ENCODE results near the gene RASAL2.

RASAL2 gene

DNA sequence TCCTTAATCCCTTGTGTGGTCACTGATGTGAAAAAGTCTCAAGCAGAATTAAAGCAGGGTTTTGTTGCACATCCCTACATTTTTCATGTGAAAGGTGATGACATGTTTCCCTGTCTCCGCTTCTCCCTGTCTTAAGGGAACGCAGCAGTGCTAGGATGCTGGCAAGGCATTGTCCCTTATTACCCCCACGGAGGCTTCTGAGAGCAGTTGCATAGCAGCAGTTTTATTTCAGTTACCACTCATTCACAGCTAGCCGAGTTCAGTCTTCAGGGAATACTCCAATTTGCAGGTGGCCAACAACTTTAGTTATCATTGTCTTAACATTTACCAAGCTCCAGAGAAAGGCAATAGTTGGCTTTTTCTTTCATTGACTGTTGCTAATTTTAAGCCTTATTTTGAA, 313.8 kb downstream of the RASAL2 start:
- DNase-seq, result peak; percentile 52 to 55

DNA sequence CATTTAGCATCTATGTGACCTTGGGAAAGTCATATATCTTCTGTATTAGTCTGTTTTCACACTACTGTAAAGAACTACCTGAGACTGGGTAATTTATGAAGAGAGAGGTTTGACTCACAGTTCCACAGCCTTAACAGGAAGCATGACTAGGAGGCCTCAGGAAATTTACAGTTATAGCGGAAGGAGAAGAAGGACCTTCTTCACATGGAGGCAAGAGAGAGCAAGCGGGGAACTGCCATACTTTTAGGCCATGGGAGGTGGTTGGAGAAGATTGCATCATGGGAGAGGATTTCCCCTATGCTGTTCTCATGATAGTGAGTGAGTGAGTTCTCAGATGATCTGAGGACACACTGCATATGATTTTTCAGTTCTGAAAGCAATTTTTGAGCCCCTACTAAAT, 315.0 kb downstream of the RASAL2 start:
- DNase-seq, result no peak

DNA sequence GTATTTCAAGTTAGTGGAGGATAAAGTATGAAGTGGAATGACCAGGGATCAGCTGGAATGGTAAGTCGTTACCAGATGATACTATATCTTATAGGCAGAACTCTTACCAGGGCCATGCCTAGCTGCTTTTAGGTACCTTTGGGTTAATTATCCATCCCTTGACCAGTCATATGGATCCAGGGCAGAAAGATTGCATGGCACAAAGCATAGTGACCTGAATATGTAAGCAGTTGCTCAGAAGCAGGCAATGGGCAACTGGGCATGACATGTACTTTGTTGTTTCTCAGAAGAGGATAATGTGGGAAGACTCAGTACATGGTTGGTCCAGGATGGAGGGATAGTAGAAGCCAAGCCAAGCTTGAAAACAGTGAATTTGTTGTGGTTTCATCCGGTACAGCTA, 315.6 kb downstream of the RASAL2 start:
- DNase-seq, result no peak

DNA sequence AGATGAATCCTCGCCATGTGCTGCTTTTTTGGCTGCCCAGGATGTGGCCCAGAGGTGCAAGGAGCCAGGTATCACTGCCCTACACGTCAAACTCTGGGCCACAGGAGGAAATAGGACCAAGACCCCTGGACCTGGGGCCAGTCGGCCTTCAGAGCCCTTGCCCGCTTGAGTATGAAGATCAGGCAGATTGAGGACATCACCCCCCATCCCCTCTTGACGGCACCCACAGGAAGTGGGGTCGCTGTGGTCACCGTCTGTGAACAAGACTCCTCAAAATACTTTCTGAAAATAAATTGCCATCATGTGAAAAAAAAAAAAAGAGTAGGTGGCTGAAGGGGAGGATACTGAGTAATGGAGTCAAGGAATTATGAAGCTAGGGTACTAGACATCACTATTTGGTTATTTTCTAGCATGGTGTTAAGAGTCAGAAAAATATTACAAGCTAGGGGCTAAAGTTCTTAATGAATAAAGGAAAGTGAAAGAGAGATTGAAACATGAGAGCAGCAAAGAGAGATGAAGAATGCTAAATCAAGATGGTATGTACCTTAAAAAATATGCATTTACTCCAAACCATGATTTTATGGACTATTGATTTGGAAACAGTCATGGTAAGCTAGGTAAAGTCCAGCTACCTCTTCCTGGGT, 318.0 kb downstream of the RASAL2 start:
- DNase-seq, result no peak

DNA sequence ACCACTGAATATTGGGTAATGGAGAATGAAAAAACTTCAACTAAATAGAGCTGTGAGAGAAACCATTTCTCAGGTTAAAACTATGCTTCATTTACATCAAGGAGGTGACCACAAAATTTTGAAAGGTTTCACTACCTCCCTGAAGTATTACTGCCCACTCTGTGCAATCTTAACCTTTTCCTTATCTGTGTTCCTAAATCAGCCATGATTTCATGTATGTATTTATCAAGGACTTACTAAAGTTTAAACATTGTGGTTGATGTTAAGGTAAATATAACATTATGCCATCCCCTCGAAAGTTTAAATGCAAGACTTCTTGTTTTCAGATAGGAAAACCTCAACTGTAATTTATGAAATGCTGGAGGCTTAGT, 318.5 kb downstream of the RASAL2 start:
- DNase-seq, result no peak

DNA sequence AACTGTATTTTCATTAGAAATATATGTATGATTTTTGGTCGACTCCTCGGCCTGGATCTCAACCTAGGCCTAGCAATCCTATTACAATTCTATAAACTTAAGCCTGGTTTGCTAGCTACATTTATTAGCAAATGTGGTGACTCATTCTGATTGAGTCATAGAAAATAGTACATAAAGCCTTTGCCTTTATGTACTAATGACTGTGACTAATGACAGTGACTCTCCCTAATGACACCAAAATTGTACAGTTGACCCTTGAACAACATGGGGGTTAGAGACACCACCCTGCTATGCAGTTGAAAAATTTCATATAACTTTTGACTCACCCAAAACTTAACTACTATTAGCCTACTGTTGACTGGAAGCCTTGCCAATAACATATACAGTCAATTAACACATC, 324.0 kb downstream of the RASAL2 start:
- DNase-seq, result no peak

DNA sequence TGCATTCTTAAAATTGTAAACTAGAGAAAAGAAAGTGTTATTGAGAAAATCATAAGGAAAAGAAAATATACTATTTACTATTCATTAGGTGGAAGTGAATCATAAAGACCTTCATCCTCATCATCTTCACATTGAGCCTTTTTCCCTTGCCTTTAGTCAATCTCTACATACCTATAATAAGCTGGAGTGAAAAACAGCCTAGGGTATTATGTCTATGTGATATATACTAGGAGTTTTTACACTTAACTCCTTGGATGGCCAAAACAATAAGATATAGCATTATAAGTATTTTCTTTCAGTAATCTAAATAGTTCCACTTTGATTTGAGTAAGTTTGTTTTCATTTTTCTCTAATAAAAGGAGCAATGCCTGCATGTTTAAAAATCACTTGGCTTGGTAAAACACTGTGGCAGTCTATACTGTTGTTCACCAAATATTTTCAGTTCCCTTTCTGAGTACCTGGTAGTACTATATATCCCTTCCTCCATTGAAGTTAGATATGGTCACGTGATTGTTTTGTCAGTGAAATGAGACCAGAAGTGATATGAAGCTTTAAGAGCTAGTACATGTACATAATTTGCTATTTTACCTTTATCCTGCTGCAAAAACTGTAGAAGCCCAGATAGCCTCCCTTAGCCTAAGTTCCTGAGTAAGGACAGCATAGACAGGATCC, 324.5 kb downstream of the RASAL2 start:
- DNase-seq, result no peak

DNA sequence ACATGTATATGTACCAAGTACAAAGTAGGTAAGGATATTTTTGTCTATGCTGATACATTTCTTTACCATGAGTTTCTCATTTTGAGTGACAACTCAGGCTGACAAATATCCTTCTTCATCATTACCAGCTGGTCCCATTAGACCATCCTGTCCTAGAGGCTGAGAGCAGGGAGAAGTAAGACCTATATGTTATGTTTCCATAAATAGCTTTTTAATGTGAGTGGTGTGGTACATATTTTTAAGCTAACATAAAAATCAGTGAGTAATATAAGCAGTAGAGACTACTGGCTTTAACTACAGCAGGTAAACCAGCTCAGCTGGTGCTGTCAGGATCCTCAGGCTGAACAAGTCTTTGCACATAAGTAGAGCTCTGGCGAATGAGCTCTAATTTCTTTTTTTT, 340.5 kb downstream of the RASAL2 start:
- no peak for DNase-seq

DNA sequence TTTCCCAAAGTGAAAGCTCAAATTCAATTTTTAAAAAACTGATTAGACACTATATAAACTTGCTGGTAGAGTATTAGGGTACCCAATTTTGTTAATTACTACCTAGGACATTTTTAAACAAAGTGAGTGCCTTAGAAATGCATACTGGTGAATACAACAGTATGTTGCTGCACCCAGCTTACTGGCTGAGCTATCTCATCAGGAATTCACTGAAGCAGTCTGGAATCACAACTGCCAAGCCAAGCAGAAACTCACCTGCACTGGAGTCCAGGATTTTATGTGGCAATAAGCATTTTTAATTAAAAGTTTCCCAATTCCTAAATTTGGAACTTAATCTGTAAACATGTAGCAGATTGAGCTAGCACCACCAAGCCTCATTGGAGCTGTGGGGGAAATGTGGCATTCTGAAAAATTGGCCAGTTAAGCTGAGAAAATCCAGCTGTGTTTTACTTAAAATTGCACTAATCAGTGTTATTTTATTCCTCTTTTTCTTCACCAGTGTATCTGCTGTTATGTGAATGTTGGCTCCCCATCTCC, 341.1 kb downstream of the RASAL2 start:
- no peak for DNase-seq

DNA sequence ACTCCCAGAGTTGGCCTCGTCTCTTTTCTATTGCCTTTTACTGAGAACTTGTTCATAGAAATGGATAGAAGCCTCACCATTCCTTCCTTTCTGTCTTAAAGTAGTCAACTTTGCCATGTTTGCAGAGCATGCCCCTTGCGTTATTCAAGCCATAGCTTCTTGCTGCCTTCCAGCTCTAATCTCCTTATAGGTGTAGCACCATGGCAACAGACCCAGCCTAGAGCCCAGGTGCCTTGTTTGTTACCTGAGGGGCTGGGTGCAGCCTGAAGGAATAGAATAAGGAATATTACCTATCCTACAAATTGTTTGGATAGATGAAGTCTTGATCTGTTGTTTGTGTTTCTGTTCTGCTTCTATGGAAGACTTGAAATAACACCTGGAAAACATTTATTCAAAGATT, 343.0 kb downstream of the RASAL2 start:
- no peak for DNase-seq

DNA sequence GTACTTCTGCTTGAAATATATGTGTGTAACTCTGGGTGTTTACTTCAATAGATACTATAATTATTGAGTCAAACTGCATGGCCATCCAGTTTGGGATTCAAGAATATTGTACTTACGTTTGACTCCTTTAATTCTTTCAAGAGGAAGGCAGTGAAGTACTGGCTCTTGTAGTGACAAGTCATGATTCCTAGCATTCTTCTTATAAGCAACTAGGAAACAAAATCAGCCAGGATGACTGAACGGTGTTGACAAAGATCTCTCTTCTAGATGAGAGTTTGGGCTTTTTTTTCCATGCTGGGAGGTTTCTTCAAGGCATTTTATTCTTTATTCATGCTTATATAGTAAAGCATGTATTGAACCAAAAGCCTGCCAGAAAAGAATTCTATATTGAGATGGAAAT, 344.5 kb downstream of the RASAL2 start:
- DNase-seq, result no peak

DNA sequence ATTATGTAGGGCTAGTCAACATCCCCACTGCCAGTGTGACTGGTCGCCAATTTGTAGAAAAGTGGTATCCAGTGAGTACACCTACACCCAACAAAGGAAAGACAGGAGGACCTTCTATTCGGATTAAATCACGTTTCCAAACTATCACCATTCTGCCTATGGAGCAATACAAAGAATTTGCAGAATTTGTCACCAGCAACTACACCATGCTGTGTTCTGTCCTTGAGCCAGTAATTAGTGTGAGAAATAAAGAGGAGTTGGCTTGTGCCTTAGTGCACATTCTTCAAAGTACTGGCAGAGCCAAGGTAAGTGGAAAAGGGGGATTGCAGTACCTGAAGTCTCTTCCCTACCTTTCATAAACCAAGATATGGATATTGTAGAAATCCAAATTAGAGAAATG, 349.0 kb downstream of the RASAL2 start:
- DNase-seq, result no peak

DNA sequence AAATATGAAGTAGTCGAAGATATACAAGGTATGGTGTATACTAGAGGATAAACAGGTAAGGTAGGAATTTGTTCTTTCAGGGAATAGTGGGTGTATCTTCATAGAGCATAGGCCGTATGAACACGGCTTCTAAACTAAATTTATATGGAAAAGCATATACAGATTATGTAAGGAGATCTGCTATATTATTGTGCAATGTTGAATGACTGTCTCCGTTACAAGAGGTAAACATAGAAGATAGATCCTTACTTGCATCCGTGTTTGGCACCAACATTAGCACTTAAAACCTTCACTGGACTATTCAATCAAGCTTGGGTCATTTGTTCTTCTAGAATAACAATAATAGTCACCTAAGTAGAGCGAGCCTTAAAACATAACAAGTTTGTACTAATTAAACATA, 357.0 kb downstream of the RASAL2 start:
- no peak for DNase-seq

DNA sequence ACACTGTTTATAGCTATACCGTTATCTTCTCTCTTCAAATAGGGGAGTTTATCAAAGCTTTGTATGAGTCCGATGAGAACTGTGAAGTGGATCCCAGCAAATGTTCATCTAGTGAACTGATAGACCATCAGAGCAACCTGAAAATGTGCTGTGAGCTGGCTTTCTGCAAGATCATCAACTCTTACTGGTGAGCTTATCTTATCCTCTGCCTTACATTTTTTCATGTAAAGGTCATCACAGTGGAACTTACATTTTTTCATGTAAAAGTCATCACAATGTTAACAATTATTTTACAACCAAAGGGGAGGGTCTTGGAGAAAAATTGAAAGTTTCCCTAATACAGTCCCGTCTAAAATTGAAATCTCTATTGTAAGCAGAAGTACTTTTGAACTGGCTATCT, 357.6 kb downstream of the RASAL2 start:
- DNase-seq, result no peak

DNA sequence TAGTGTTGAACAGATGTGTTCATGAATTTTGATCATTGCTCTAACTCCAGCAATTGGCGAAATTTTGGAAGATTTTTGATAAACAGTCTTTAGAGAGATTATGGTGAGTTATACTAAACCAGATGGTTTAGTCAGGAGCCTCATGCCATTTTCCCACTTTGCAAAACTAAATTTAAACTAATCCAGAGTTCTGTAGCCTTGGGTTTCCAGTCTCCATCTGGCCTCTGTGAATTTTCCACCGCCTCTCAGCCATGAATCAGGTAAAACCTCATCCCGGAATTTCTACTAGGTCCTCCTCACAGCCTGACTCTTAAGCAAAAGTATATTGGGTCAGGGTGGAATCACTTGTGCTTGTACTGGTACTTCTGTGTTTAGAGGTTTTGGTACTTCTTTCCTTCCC, 358.1 kb downstream of the RASAL2 start:
- DNase-seq, result no peak

DNA sequence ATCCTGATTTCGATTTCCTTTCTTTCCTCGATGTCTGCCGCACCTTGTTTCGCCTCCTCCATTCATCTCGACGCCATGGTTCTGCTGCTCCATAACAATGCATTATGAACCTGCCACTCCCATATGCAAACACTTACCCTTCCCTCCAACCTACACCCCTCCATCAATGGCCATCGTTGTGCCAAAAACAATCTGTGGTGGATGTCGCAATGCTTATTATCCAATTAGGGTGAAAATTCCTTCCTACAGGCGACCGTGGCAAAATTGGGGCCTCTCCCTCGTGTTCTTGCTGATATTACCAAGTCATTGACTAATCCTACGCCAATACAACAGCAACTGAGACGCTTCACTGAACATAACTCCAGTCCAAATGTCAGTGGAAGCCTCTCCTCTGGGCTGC, 362.6 kb downstream of the RASAL2 start:
- DNase-seq, result no peak

DNA sequence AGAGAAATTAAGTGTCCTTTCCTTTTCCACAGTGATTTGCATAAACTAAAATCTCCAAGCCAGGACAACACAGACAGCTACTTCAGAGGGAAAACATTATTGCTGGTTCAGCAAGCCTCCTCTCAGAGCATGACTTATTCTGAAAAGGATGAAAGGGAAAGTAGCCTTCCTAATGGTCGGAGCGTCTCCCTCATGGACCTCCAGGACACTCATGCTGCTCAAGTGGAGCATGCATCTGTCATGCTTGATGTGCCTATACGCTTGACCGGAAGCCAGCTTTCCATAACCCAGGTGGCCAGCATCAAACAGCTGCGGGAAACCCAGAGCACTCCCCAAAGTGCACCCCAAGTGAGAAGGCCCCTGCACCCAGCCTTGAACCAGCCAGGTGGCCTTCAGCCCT, 363.7 kb downstream of the RASAL2 start:
- no peak for DNase-seq

DNA sequence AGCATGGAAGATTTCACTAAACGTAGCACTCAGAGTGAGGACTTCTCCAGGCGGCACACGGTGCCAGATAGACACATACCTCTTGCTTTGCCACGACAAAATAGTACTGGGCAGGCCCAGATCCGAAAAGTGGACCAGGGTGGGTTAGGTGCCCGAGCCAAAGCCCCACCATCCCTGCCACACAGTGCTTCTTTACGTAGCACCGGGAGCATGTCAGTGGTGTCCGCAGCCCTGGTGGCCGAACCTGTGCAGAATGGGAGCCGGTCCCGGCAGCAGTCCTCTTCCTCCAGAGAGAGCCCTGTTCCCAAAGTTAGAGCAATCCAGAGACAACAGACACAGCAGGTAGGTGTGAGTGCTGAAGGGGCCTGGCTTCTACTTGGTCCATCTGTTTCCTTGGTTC, 364.3 kb downstream of the RASAL2 start:
- no peak for DNase-seq

DNA sequence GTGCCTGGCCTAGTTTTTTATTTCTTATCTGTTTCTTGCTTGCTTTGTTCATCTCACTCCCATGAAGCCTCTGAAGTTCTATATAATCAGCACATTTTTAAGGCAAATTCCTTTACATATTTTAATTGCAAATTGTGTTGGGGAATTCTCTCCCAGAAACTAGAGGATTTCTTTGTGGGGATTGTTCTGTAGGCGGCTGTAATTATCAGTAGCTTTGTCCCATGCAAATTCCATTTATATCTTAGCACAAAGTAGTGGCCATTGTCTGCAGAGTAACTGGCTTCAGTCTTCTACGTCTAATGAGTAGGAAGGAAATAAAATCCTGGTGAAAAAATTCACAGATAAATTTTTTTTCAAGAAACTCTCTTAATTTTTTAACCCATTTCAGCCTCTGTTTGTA, 367.2 kb downstream of the RASAL2 start:
- no peak for DNase-seq

DNA sequence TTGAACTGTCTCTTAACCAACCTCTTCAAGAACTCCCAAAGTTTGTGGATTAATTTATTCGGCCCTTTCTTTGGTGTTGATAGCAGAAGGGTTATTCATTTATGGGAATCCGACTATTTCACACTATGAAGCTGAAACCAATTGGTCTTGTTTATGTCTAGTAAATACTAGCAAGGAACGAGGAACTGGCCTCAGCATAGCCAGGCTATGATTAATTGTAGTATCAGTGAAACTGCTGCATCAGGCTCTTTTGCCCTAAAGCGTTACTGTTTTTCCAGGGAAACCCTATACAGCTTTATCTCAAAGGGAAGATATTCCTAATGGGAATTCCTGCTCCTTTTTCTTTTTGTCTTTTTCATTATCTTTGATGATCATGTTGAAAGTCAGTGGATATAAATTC, 367.8 kb downstream of the RASAL2 start:
- no peak for DNase-seq

DNA sequence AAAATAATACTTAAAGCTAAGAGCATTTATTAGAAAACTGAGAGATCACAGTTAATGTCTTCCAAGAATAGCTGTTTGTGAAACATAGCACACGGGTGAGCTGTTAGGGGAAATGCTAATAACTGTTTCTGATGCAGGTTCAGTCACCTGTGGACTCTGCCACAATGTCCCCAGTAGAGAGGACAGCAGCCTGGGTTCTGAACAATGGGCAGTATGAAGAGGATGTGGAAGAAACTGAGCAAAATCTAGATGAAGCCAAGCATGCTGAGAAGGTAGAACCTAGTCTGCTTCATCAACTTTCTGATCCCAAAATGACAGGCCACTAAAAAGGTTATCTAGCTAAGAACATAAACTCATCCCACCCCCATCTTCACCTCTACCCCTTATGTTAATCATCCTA, 370.2 kb downstream of the RASAL2 start:
- no peak for DNase-seq

DNA sequence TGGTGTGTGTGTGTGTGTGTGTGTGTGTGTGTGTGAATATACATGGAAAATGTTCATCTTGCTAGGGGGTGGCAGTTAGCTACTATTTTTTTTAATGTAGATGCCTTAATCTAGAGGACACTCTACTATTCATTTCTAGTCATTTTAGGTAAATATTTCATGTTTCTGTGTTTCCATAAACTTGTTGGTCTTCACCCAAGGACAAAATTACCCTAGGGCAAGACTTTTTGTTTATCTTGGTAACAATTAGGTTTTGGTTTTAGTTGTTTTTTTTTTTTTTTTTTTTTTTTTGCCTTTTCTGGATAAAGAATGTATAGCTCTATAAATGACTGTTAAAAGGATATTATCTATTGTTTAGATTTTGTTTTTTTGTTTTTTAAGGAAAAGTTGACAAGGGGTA, 370.7 kb downstream of the RASAL2 start:
- no peak for DNase-seq

DNA sequence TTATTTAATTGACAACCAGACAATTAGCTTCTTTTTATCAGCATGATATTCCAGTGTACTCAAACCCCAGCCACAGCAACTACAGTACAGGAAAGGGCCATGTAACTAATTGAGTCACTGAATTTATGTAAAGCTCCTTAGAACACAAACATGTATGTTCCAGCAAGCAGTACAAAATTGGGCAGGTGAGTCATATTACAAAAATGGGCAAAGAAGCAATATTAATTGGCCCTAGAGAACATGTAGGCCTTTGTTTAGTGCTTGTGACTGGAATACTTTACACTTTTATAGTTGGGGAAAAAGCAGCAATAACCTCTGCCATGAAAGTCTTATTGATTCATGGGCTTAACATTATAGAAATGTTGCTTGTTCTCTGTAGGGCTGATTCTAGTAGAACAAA, 371.1 kb downstream of the RASAL2 start:
- DNase-seq, result no peak

DNA sequence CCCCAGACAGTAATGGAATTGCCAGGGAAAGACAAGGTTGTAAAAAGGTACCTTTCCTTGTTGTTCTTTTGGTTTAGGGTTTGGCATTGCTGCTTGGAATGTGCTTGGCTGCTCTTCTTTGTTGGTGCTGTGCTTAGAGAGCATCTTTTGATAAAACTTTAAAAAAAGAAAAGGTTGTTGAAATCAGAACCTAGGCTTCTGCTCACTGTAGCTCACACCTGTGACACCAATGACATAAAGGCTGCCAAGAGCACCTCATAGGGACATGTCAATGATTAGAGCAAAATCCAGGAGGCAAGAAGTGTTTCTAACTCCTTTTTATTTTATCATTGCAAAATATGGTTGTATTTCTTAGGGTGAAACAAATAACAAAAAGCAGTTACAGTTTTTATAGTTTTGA, 373.9 kb downstream of the RASAL2 start:
- no peak for DNase-seq

DNA sequence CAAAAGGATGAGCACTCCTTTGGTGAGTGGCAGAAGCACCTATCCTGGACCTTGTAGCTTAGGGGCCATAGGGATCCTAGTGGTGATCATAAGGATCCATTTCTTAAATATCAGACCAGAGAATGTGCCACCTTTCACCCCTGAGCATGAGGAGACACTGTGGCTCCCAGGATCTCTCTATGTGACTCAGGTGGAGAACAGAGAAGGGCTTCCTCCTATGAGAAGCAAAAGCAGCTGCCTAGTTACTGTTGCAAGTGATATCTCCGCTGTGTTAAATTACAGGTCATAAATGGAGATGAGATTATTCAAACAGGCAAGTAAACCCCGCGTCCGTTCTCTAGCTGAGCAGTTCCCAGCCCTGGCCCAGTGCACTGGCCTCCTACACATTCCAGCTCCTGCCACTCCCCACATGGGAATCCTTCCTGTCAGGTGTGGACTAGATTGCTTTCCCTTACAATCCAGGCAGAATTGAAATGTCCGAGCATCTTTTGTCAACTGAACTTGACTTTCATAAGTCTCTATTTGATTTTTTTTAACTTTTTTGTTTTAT, 376.6 kb downstream of the RASAL2 start:
- DNase-seq, result no peak

Data from NCI-H1930 (cell line).